ENCODE measurements around the gene OR1L4.

Gene OR1L4

DNA sequence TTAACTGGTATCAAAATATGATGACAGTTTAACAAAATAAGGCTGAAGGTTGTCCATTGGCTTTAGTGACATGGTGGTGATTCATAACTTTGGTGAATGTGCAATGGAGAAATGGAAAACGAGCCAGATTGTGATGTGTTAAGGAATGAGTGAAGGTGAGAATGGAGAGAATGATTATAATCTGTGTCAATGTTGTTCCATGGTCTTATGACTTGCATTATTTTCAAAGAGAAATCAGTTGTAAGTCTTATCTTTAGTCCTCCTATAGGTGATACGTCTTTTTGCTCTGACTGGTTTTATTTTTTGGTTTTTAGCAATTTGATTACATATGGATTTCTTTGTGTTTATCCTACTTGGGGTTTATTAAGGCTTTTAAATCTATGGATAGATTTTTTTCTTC is 31.0 kb downstream of the OR1L4 start:
- no peak for DNase-seq (ENCODE audit: low read depth)
- H3K4me3 ChIP-seq (ENCODE audit: low read depth, low read length) = no peak overlapping the region
- TF ChIP-seq, protein P1, sequence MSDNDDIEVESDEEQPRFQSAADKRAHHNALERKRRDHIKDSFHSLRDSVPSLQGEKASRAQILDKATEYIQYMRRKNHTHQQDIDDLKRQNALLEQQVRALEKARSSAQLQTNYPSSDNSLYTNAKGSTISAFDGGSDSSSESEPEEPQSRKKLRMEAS (IDR thresholded peaks at IDR 0.05; ENCODE audit: low read depth, low read length) = no peak
- TF ChIP-seq, protein P2, sequence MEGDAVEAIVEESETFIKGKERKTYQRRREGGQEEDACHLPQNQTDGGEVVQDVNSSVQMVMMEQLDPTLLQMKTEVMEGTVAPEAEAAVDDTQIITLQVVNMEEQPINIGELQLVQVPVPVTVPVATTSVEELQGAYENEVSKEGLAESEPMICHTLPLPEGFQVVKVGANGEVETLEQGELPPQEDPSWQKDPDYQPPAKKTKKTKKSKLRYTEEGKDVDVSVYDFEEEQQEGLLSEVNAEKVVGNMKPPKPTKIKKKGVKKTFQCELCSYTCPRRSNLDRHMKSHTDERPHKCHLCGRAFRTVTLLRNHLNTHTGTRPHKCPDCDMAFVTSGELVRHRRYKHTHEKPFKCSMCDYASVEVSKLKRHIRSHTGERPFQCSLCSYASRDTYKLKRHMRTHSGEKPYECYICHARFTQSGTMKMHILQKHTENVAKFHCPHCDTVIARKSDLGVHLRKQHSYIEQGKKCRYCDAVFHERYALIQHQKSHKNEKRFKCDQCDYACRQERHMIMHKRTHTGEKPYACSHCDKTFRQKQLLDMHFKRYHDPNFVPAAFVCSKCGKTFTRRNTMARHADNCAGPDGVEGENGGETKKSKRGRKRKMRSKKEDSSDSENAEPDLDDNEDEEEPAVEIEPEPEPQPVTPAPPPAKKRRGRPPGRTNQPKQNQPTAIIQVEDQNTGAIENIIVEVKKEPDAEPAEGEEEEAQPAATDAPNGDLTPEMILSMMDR (IDR thresholded peaks at IDR 0.05; ENCODE audit: low read depth, low read length) = no peak
- TF ChIP-seq MYC (IDR thresholded peaks at IDR 0.05; ENCODE audit: low read depth, low read length) = no peak
- TF ChIP-seq POLR2A (IDR thresholded peaks at IDR 0.05; ENCODE audit: extremely low read depth, insufficient read length) = no peak

DNA sequence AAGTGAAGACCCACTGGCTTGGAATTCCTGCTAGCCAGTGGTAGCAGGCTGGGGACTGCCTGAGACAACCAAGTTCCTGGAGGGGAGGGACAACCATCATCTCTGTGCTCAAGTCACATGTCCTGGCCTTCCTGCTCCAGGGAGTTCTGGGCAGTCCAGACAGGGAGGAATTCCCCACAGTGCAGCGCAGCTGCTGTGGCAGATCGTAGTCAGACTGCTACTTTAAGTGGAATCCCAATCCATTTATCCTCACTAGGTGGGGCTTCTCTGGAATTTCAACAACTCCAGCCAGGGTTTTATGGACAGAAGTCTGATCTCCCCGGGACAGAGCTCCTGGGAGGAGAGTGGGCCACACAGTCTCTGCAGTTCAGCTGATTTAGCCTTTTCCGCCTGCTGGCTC is 44.0 kb downstream of the OR1L4 start:
- TF ChIP-seq, protein P2 (IDR thresholded peaks at IDR 0.05; ENCODE audit: low read depth, low read length) = no peak
- TF ChIP-seq, protein P1 (IDR thresholded peaks at IDR 0.05; ENCODE audit: low read depth, low read length) = no peak
- TF ChIP-seq POLR2A (IDR thresholded peaks at IDR 0.05; ENCODE audit: extremely low read depth, insufficient read length) (no peak), MYC (IDR thresholded peaks at IDR 0.05; ENCODE audit: low read depth, low read length) (no peak)
- DNase-seq (ENCODE audit: low read depth) = no peak
- H3K4me3 ChIP-seq (ENCODE audit: low read depth, low read length) = no peak overlapping the region

All from NB4 (cell line).